HEK293 (cell line): ENCODE measurements around the gene GABBR2.

Experiments
- CTCF ChIA-PET: fragments of 350-600 bp; formaldehyde crosslinking; extraction: SDS; loops from one replicate; lab custom pipeline; 2021; ENCODE audit warnings: antibody characterized with exemption; lab: Yijun Ruan, JAX
- POLR2A ChIA-PET: fragments of 300-600 bp; formaldehyde crosslinking; extraction: SDS; loops from one replicate; lab custom pipeline; 2020; ENCODE audit warnings: antibody characterized with exemption, inconsistent platforms; lab: Yijun Ruan, JAX
- H3K27ac ChIP-seq: fragments of 200-500 bp; sonication (Bioruptor generic); 2 replicates; pipeline ENCODE4 v1.5.1; 2014; ENCODE audit warnings: low read depth, low read length, control low read depth, inconsistent platforms; ENCODE audit errors: extremely low read depth
- H3K36me3 ChIP-seq, 2 experiments: fragments of 200-500 bp in 1 of 2; sonication (Bioruptor generic) in 1 of 2; 1 replicate in 1 of 2; 2 replicates in 1 of 2; pipeline ENCODE4 v1.5.1; 2014 to 2017; ENCODE audit warnings: inconsistent platforms in 2 of 2, low read length in 2 of 2; ENCODE audit not compliant: control insufficient read depth in 2 of 2, insufficient read depth in 1 of 2
- H3K4me1 ChIP-seq: fragments of 200-500 bp; sonication (Bioruptor generic); 2 replicates; pipeline ENCODE4 v1.5.1; 2014; ENCODE audit warnings: mild to moderate bottlenecking, low read length, inconsistent platforms; ENCODE audit not compliant: control insufficient read depth, insufficient read depth
- H3K4me3 ChIP-seq: 2 replicates; pipeline ENCODE4 v1.5.1; 2011; ENCODE audit warnings: low read depth, mild to moderate bottlenecking, control low read depth, low read length, moderate library complexity
- H3K9me3 ChIP-seq: fragments of 200-500 bp; sonication (Bioruptor generic); 2 replicates; pipeline ENCODE4 v1.5.1; 2014; ENCODE audit warnings: low read depth, low read length, inconsistent platforms; ENCODE audit not compliant: control insufficient read depth, insufficient read depth
- HIC1 ChIP-seq: fragments of 450-650 bp; formaldehyde crosslinking; IDR thresholded peaks from 2 replicates; pipeline ENCODE4 v1.5.1; 2016; ENCODE audit warnings: missing biosample characterization, missing genetic modification characterization
- KLF9 ChIP-seq: fragments of 450-650 bp; formaldehyde crosslinking; IDR thresholded peaks from 2 replicates; pipeline ENCODE4 v1.5.1; 2016; ENCODE audit warnings: missing biosample characterization, missing genetic modification characterization, low read depth
- PATZ1 ChIP-seq: fragments of 450-650 bp; formaldehyde crosslinking; IDR thresholded peaks from 2 replicates; pipeline ENCODE4 v1.5.1; 2016; ENCODE audit warnings: missing biosample characterization, missing genetic modification characterization
- PRDM4 ChIP-seq: fragments of 450-650 bp; formaldehyde crosslinking; IDR thresholded peaks from 2 replicates; pipeline ENCODE4 v1.5.1; 2017; ENCODE audit warnings: missing biosample characterization, missing genetic modification characterization
- ZBTB17 ChIP-seq: fragments of 450-650 bp; formaldehyde crosslinking; IDR thresholded peaks from 2 replicates; pipeline ENCODE4 v1.5.1; 2016; ENCODE audit warnings: missing biosample characterization, missing genetic modification characterization
- ZIC2 ChIP-seq: fragments of 450-650 bp; formaldehyde crosslinking; IDR thresholded peaks from 2 replicates; pipeline ENCODE4 v1.5.1; 2016; ENCODE audit warnings: missing biosample characterization, missing genetic modification characterization
- ZNF140 ChIP-seq: fragments of 450-650 bp; formaldehyde crosslinking; IDR thresholded peaks from 2 replicates; pipeline ENCODE4 v1.5.1; 2016; ENCODE audit warnings: missing biosample characterization, missing genetic modification characterization
- ZNF155 ChIP-seq: fragments of 450-650 bp; formaldehyde crosslinking; IDR thresholded peaks from 2 replicates; pipeline ENCODE4 v1.5.1; 2016; ENCODE audit warnings: missing biosample characterization, missing genetic modification characterization
- ZNF174 ChIP-seq: fragments of 450-650 bp; formaldehyde crosslinking; IDR thresholded peaks from 2 replicates; pipeline ENCODE4 v1.5.0; 2017; ENCODE audit warnings: missing biosample characterization, mild to moderate bottlenecking, missing genetic modification characterization
- ZNF302 ChIP-seq: fragments of 450-650 bp; formaldehyde crosslinking; IDR thresholded peaks from 2 replicates; pipeline ENCODE4 v1.5.1; 2016; ENCODE audit warnings: missing biosample characterization, missing genetic modification characterization, low read depth
- ZNF341 ChIP-seq: fragments of 450-650 bp; formaldehyde crosslinking; IDR thresholded peaks from 2 replicates; pipeline ENCODE4; 2016; ENCODE audit warnings: low read depth, missing biosample characterization, missing genetic modification characterization
- ZNF433 ChIP-seq: fragments of 450-650 bp; formaldehyde crosslinking; IDR thresholded peaks from 2 replicates; pipeline ENCODE4 v1.5.1; 2016; ENCODE audit warnings: missing biosample characterization, missing genetic modification characterization, low read depth
- ZNF664 ChIP-seq: fragments of 450-650 bp; formaldehyde crosslinking; IDR thresholded peaks from 2 replicates; pipeline ENCODE4 v1.5.1; 2016; ENCODE audit warnings: missing biosample characterization, missing genetic modification characterization
- ZNF670 ChIP-seq: fragments of 450-650 bp; formaldehyde crosslinking; IDR thresholded peaks from 2 replicates; pipeline ENCODE4 v1.5.1; 2016; ENCODE audit warnings: missing biosample characterization, missing genetic modification characterization, low read depth
- ZNF692 ChIP-seq: fragments of 450-650 bp; formaldehyde crosslinking; IDR thresholded peaks from 2 replicates; pipeline ENCODE4 v1.5.1; 2016; ENCODE audit warnings: missing biosample characterization, missing genetic modification characterization
- ZNF768 ChIP-seq: fragments of 450-650 bp; formaldehyde crosslinking; IDR thresholded peaks from 2 replicates; pipeline ENCODE4 v1.5.1; 2018; ENCODE audit warnings: missing biosample characterization, mild to moderate bottlenecking, missing genetic modification characterization
- TF ChIP-seq, protein P1 (sequence below): fragments of 450-650 bp; formaldehyde crosslinking; IDR thresholded peaks from 2 replicates; pipeline ENCODE4 v1.5.1; 2016; ENCODE audit warnings: missing biosample characterization, missing genetic modification characterization
- TF ChIP-seq, protein P2 (sequence below): fragments of 450-650 bp; formaldehyde crosslinking; IDR thresholded peaks from 2 replicates; pipeline ENCODE4 v1.5.1; 2016; ENCODE audit warnings: missing biosample characterization, missing genetic modification characterization
- TF ChIP-seq, protein P3 (sequence below): fragments of 450-650 bp; formaldehyde crosslinking; IDR thresholded peaks from 2 replicates; pipeline ENCODE4 v1.5.1; 2016; ENCODE audit warnings: missing biosample characterization, missing genetic modification characterization
- TF ChIP-seq, protein P4 (sequence below): fragments of 450-650 bp; formaldehyde crosslinking; IDR thresholded peaks from 2 replicates; pipeline ENCODE4; 2016; ENCODE audit warnings: missing biosample characterization, missing genetic modification characterization

The GABBR2 gene

GRCh38 chr9:98547606-98548005, 161.1 kb downstream of the GABBR2 start:
- Histone ChIP-seq H3K36me3 (no peaks in the 10 kb centered on the region), H3K9me3 (no peaks in the 10 kb centered on the region), H3K4me1 (no peaks in the 10 kb centered on the region), H3K4me3 (no peak overlapping the region), H3K27ac (no peak overlapping the region)
- ChIA-PET CTCF (no interaction called here), POLR2A (no interaction called here)
- TF ChIP-seq, protein P1, sequence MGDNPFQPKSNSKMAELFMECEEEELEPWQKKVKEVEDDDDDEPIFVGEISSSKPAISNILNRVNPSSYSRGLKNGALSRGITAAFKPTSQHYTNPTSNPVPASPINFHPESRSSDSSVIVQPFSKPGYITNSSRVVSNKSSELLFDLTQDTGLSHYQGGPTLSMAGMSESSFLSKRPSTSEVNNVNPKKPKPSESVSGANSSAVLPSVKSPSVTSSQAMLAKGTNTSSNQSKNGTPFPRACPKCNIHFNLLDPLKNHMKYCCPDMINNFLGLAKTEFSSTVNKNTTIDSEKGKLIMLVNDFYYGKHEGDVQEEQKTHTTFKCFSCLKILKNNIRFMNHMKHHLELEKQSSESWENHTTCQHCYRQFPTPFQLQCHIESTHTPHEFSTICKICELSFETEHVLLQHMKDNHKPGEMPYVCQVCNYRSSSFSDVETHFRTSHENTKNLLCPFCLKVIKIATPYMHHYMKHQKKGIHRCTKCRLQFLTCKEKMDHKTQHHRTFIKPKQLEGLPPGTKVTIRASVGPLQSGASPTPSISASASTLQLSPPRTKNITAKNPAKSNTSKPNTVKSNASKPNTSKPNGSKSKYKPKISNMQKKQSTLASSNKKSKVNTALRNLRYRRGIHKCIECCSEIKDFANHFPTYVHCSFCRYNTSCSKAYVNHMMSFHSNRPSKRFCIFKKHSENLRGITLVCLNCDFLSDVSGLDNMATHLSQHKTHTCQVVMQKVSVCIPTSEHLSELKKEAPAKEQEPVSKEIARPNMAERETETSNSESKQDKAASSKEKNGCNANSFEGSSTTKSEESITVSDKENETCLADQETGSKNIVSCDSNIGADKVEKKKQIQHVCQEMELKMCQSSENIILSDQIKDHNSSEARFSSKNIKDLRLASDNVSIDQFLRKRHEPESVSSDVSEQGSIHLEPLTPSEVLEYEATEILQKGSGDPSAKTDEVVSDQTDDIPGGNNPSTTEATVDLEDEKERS (tag by site-specific recombination): no peak
- no peak for TF ChIP-seq ZNF174 (tag by site-specific recombination)
- no peak for TF ChIP-seq ZNF140 (tag by site-specific recombination)
- TF ChIP-seq PATZ1 (tag by site-specific recombination): no peak
- no peak for TF ChIP-seq ZNF155 (tag by site-specific recombination)
- no peak for TF ChIP-seq ZNF670 (tag by site-specific recombination)
- TF ChIP-seq PRDM4 (tag by site-specific recombination): no peak
- TF ChIP-seq, protein P2, sequence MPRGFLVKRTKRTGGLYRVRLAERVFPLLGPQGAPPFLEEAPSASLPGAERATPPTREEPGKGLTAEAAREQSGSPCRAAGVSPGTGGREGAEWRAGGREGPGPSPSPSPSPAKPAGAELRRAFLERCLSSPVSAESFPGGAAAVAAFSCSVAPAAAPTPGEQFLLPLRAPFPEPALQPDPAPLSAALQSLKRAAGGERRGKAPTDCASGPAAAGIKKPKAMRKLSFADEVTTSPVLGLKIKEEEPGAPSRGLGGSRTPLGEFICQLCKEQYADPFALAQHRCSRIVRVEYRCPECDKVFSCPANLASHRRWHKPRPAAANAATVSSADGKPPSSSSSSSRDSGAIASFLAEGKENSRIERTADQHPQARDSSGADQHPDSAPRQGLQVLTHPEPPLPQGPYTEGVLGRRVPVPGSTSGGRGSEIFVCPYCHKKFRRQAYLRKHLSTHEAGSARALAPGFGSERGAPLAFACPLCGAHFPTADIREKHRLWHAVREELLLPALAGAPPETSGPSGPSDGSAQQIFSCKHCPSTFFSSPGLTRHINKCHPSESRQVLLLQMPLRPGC (tag by site-specific recombination): no peak
- TF ChIP-seq KLF9 (tag by site-specific recombination): no peak
- TF ChIP-seq, protein P3, sequence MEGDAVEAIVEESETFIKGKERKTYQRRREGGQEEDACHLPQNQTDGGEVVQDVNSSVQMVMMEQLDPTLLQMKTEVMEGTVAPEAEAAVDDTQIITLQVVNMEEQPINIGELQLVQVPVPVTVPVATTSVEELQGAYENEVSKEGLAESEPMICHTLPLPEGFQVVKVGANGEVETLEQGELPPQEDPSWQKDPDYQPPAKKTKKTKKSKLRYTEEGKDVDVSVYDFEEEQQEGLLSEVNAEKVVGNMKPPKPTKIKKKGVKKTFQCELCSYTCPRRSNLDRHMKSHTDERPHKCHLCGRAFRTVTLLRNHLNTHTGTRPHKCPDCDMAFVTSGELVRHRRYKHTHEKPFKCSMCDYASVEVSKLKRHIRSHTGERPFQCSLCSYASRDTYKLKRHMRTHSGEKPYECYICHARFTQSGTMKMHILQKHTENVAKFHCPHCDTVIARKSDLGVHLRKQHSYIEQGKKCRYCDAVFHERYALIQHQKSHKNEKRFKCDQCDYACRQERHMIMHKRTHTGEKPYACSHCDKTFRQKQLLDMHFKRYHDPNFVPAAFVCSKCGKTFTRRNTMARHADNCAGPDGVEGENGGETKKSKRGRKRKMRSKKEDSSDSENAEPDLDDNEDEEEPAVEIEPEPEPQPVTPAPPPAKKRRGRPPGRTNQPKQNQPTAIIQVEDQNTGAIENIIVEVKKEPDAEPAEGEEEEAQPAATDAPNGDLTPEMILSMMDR (tag by site-specific recombination): no peak
- no peak for TF ChIP-seq ZIC2 (tag by site-specific recombination)
- no peak for TF ChIP-seq HIC1
- no peak for TF ChIP-seq ZBTB17
- no peak for TF ChIP-seq ZNF433 (tag by site-specific recombination)
- no peak for TF ChIP-seq ZNF664 (tag by site-specific recombination)
- TF ChIP-seq, protein P4, sequence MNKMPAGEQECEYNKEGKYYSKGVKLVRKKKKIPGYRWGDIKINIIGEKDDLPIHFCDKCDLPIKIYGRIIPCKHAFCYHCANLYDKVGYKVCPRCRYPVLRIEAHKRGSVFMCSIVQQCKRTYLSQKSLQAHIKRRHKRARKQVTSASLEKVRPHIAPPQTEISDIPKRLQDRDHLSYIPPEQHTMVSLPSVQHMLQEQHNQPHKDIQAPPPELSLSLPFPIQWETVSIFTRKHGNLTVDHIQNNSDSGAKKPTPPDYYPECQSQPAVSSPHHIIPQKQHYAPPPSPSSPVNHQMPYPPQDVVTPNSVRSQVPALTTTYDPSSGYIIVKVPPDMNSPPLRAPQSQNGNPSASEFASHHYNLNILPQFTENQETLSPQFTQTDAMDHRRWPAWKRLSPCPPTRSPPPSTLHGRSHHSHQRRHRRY (tag by site-specific recombination): no peak
- TF ChIP-seq ZNF302 (tag by site-specific recombination): no peak
- no peak for TF ChIP-seq ZNF692 (tag by site-specific recombination)
- no peak for TF ChIP-seq ZNF341 (tag by site-specific recombination)
- no peak for TF ChIP-seq ZNF768
